ENCODE results near the gene MYH15.

The MYH15 gene

GRCh38 chr3:108510496-108510895 is at the start of gene MYH15:
Gene MYH15, minus strand, starts transcription at chr3:108510596. Its CDS starts 66 bp downstream, at chr3:108510530.
- DNase-seq: no peak

GRCh38 chr3:108555966-108556581 is 45.7 kb upstream of the MYH15 start:
- no peak for DNase-seq

DNA sequence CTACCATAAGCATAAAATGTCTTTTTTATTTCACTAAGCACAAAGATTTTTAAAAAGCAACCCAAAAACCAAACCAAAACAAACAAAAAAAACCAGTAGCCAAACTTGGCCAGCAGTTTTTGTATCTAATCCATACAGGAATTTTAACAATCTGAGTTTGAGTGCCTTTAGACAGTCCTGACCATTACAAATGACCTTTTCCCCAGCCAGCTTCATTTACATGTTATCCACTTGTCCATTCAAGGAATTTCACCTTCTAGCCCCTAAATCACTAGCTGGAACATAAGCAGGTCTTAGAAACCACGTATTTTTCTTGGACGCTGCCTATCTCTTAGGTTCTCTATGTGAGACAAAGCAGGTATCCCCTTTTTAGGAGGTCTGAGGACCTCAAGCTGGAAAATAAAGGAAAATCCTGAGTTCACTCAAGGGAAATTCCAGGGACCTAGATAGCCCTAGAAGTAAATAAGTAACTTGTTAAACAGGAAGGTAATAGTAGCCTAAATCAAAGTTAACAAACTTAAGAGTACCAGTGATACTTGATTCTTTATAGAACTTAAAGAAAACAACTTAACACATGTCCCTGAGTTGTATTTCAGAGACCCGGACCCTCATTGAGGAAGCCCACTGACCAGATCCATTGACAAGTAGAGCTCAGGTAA is 44.6 kb upstream of the MYH15 start:
- no peak for DNase-seq

DNA sequence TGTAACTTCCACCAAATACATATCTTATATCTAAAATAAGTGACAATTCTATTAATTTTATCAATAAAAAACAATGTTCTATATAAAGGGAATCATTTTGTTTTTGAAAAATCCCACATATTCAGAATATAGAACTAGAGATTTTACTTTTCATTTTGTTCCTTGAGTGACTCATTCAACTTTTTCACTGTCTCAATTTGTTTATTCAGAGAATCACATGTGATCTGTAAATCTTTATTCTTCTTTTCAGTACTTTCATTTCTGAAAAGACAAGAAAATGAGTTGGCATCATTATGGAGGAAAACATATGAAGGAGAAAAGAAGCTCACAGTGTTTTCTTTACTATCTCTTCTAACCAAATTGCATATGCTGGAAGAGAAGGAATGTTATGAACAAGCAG is 43.8 kb upstream of the MYH15 start:
- DNase-seq: no peak

- DNase-seq: no peak
Observed at GRCh38 chr3:108552267-108553159, 42.1 kb upstream of the MYH15 start.

- DNase-seq: no peak
Observed at GRCh38 chr3:108548886-108549285, 38.5 kb upstream of the MYH15 start.

DNA sequence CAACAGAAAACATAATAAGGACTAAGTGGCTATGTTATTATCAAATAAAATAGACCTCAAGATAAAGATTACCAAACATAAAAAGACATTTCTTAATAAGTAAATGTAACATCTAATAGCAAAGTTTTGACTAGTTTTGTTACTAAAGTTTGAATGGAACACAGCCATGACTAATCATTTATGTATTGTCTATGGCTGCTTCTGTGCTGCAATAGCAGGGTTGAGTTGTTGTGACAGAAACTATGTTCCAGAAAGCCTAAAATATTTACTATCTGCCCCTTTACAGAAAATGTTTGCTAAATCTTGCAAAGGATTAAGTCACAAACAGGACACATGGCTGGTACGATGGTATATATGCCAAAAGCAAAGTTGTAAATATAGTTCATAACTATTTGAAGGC is 37.9 kb upstream of the MYH15 start:
- no peak for DNase-seq

DNA sequence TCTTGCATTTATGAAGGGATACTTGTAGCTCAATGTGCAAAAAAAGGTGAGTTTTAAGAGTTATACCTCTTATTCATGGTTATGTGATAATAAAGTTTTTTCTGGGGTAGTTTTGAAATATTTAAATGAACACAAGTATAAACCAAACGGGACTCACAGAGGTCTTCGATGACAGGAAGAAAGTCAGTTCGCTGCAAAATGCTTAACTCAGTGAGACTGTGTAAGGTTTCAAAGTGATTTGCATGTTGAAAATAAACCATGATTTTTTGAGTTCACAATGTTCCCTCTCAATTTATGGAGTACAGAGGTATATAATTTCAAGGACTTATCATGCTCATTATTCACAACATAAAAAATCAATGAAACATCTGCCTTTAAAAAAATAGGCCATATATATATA is 36.3 kb upstream of the MYH15 start:
- DNase-seq: no peak

GRCh38 chr3:108546247-108546646 is 35.9 kb upstream of the MYH15 start:
- no peak for DNase-seq

DNA sequence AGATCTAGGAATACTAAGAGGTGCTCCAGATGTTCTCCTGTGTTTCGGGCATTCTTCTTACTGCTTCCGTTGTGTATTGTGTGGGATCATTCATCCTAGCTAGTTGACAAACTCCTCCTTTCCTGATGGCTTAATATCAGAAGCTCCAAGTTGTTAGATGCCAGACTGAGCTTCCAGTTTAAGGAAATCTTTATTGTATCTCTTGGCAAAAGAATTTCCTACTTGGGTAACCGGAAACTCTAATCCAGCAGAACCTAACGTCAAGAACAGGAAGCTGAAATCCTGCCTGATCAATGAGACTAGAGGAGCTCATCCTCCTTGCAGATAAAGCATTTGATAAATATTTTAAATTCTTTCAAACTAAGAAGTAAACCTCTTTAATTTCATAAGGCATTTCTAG is 27.7 kb upstream of the MYH15 start:
- DNase-seq: no peak

GRCh38 chr3:108528459-108529252 is 18.3 kb upstream of the MYH15 start:
- DNase-seq: no peak

- no peak for DNase-seq
Observed at GRCh38 chr3:108527817-108528216, 17.4 kb upstream of the MYH15 start.

DNA sequence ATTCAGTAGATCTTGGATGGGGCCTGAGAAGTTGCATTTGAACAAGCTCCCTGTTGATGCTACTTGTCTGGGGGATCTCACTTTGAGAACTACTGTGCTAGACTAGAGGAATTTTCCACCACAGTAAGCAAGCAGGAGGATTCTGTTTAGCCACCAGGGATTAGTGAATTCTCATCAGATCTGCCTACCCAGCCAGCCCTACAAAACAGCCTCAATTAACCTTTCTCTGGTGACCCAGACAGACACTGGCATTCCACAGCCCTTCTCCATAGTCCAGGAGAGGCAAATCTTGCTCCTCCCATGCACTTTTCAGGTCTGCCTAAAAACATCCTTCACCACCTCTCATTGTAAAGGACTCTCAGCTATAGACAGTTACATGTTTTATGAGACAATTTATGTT is 16.7 kb upstream of the MYH15 start:
- DNase-seq: no peak

DNA sequence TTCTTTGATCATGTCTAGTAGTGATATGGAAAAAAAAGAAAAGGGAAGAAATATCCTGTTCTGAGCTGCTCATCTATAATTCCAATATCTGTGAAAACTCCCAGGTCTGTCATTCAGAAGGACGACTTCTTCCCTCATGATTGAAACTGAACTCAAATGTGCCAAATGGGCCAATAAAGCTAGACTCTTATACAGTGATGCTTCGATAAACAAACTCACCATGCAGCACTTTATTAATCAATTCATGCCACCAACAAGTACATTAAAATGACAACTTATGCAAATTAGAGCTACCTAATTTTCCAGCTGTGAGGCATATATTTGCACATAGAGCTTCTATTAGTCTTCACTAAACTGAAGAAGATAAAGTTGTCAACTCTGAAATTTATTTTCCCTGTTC is 15.6 kb upstream of the MYH15 start:
- no peak for DNase-seq

DNA sequence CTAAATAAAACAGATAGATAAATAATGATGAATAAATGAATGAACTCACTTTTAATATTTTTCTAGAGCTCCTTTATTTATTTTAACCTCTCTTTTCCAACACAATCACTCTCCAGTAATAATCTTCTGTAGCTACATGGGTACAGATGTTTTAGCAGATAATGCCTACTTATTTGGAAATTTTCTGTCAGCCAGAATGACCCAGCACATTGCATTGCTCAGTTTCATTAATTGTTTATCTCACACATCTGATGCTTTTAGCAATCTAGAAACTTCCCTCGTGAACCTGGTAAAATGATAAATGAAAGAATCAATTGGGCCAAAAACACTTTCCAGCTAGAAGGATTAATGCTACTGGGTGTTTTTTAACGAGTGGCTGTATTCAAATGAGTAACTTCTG is 14.9 kb upstream of the MYH15 start:
- no peak for DNase-seq

- no peak for DNase-seq
Observed at GRCh38 chr3:108524537-108524936, 14.1 kb upstream of the MYH15 start.

- DNase-seq: no peak
Observed at GRCh38 chr3:108518895-108519294, 8.5 kb upstream of the MYH15 start.

GRCh38 chr3:108516881-108517280 is 6.5 kb upstream of the MYH15 start:
- no peak for DNase-seq

GRCh38 chr3:108513961-108514360 is 3.6 kb upstream of the MYH15 start:
- DNase-seq: no peak

GRCh38 chr3:108512671-108513070 is 2.3 kb upstream of the MYH15 start:
- no peak for DNase-seq

DNA sequence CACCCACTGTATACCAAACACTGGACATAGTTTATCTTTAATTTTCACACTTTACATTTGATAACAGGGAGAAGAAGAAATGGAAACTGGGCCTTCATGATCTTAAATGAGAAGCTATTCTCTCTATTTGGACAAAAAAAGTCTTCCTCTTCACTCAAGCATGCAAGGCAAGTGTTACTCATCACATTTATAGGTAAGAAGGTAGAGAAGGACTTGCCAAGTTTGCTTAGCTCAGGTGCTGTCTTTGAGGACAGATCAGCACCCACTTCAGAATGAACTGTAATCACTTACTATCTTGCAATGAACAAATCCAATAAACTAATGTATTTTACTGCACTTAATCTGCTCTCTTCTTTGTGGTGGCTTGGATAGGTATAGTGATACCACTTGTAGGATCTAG is 1.1 kb upstream of the MYH15 start:
- DNase-seq: no peak

DNA sequence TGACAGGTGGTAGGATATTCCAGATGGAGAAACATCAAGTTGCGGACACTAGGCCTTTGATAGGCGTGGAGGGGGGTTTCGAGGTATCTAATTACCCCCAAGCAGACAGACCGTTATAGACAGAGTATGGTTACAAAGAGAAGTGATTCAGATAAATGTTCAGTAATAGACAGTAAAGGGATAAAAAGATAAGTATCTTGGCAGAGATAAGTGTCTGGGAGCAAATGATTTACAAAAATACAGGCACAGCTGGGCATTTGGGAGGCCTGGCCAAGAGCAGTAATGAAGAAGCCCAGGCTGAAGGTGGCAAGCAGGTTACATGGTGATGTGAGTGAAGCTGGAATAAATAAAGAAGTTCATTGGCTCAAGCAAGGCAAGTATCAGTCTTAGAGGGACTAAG is 659 bp upstream of the MYH15 start:
- DNase-seq: no peak

DNA sequence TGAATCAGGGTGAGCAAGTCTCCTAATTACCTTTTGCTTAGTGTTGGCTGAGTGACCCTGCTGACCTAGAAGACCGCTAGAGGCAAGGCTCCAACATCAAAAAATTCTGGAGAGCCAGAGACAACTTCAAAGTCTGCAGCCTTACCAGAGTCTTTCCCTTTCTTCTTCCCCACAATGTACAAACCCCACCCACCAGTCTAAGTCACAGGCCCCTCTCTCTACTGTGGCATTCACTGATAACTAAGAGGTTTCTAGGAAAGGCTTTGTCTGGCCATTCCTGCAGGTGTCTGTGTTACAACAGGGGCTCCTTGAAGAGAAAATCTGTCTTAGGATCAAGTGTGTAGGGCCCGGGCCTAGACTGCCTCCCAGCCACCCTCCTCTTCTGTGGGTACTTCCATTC is 525 bp downstream of the MYH15 start:
- no peak for DNase-seq
